HEK293 (cell line): ENCODE data around the gene ABHD4.

ENCODE experiments used
- FEZF1 ChIP-seq: fragments of 450-650 bp; formaldehyde crosslinking; IDR thresholded peaks from 2 replicates; pipeline ENCODE4 v1.5.1; 2016; ENCODE audit warnings: missing biosample characterization, missing genetic modification characterization
- GLIS1 ChIP-seq: fragments of 450-650 bp; formaldehyde crosslinking; IDR thresholded peaks from 2 replicates; pipeline ENCODE4 v1.5.1; 2016; ENCODE audit warnings: missing biosample characterization, missing genetic modification characterization
- IKZF3 ChIP-seq: fragments of 450-650 bp; IDR thresholded peaks from 2 replicates; pipeline ENCODE4 v1.5.0; 2018; ENCODE audit warnings: missing biosample characterization, mild to moderate bottlenecking, missing genetic modification characterization, moderate library complexity
- KLF7 ChIP-seq: fragments of 450-650 bp; formaldehyde crosslinking; IDR thresholded peaks from 2 replicates; pipeline ENCODE4 v1.5.1; 2016; ENCODE audit warnings: missing biosample characterization, missing genetic modification characterization, borderline replicate concordance
- PRDM10 ChIP-seq: fragments of 450-650 bp; formaldehyde crosslinking; IDR thresholded peaks from 2 replicates; pipeline ENCODE4 v1.5.1; 2016; ENCODE audit warnings: missing biosample characterization, missing genetic modification characterization
- PRDM6 ChIP-seq: fragments of 450-650 bp; formaldehyde crosslinking; IDR thresholded peaks from 2 replicates; pipeline ENCODE4 v1.5.1; 2017; ENCODE audit warnings: missing biosample characterization, missing genetic modification characterization
- WT1 ChIP-seq: fragments of 450-650 bp; formaldehyde crosslinking; IDR thresholded peaks from 2 replicates; pipeline ENCODE4 v1.5.1; 2016; ENCODE audit warnings: missing biosample characterization, missing genetic modification characterization
- ZBTB1 ChIP-seq: fragments of 450-650 bp; formaldehyde crosslinking; IDR thresholded peaks from 2 replicates; pipeline ENCODE4 v1.5.1; 2016; ENCODE audit warnings: missing biosample characterization, missing genetic modification characterization
- ZNF132 ChIP-seq: fragments of 450-650 bp; formaldehyde crosslinking; IDR thresholded peaks from 2 replicates; pipeline ENCODE4 v1.5.1; 2017; ENCODE audit warnings: missing biosample characterization, missing genetic modification characterization, borderline replicate concordance
- ZNF214 ChIP-seq: fragments of 450-650 bp; formaldehyde crosslinking; IDR thresholded peaks from 2 replicates; pipeline ENCODE4 v1.5.1; 2017; ENCODE audit warnings: missing biosample characterization, mild to moderate bottlenecking, missing genetic modification characterization, borderline replicate concordance
- ZNF335 ChIP-seq: fragments of 450-650 bp; formaldehyde crosslinking; conservative IDR thresholded peaks from 2 replicates; pipeline ENCODE4 v1.5.1; 2016; ENCODE audit warnings: missing biosample characterization, missing genetic modification characterization
- ZNF362 ChIP-seq: fragments of 450-650 bp; formaldehyde crosslinking; IDR thresholded peaks from 2 replicates; pipeline ENCODE4 v1.5.1; 2016; ENCODE audit warnings: missing biosample characterization, missing genetic modification characterization
- ZNF596 ChIP-seq: fragments of 450-650 bp; IDR thresholded peaks from 2 replicates; pipeline ENCODE4 v1.5.0; 2018; ENCODE audit warnings: missing biosample characterization, mild to moderate bottlenecking, missing genetic modification characterization, moderate library complexity
- ZNF639 ChIP-seq: fragments of 450-650 bp; formaldehyde crosslinking; IDR thresholded peaks from 2 replicates; pipeline ENCODE4 v1.5.1; 2016; ENCODE audit warnings: missing biosample characterization, missing genetic modification characterization
- ZNF654 ChIP-seq: fragments of 450-650 bp; formaldehyde crosslinking; IDR thresholded peaks from 2 replicates; pipeline ENCODE4 v1.5.1; 2016; ENCODE audit warnings: low read depth, missing biosample characterization, missing genetic modification characterization
- ZNF658 ChIP-seq: fragments of 450-650 bp; formaldehyde crosslinking; IDR thresholded peaks from 2 replicates; pipeline ENCODE4; 2016; ENCODE audit warnings: missing biosample characterization, missing genetic modification characterization
- ZNF692 ChIP-seq: fragments of 450-650 bp; formaldehyde crosslinking; IDR thresholded peaks from 2 replicates; pipeline ENCODE4 v1.5.1; 2016; ENCODE audit warnings: missing biosample characterization, missing genetic modification characterization
- ZNF704 ChIP-seq: fragments of 450-650 bp; formaldehyde crosslinking; IDR thresholded peaks from 2 replicates; pipeline ENCODE4 v1.5.1; 2016; ENCODE audit warnings: missing biosample characterization, missing genetic modification characterization
- ZNF792 ChIP-seq: fragments of 450-650 bp; formaldehyde crosslinking; IDR thresholded peaks from 2 replicates; pipeline ENCODE4 v1.5.1; 2016; ENCODE audit warnings: missing biosample characterization, missing genetic modification characterization
- ZNF843 ChIP-seq: fragments of 450-650 bp; formaldehyde crosslinking; IDR thresholded peaks from 2 replicates; pipeline ENCODE4 v1.5.1; 2016; ENCODE audit warnings: missing biosample characterization, missing genetic modification characterization
- TF ChIP-seq, protein P1 (sequence below): fragments of 450-650 bp; IDR thresholded peaks from 2 replicates; pipeline ENCODE4 v1.5.1; 2018; ENCODE audit warnings: missing biosample characterization, missing genetic modification characterization
- TF ChIP-seq, protein P2 (sequence below): fragments of 450-650 bp; formaldehyde crosslinking; IDR thresholded peaks from 2 replicates; pipeline ENCODE4 v1.5.1; 2017; ENCODE audit warnings: missing biosample characterization, mild to moderate bottlenecking, missing genetic modification characterization, moderate library complexity

Gene ABHD4

GRCh38 chr14:22653012-22653621, 55.0 kb downstream of the ABHD4 start (continued):
- TF ChIP-seq ZBTB1 (no peak), ZNF658 (tag by site-specific recombination) (no peak), ZNF692 (0 out of 2 replicates have a peak, but pooled peaks have one; percentile 20), WT1 (tag by site-specific recombination) (no peak), PRDM6 (tag by site-specific recombination) (no peak), ZNF843 (no peak), ZNF654 (tag by site-specific recombination) (peak; percentile 58), ZNF132 (tag by site-specific recombination) (no peak), ZNF639 (tag by site-specific recombination) (no peak), IKZF3 (tag by site-specific recombination) (peak; percentile 82), ZNF335 (no peak), ZNF596 (no peak), ZNF792 (no peak), PRDM10 (tag by site-specific recombination) (peak; percentile 81), KLF7 (tag by site-specific recombination) (no peak), ZNF362 (tag by site-specific recombination) (no peak), FEZF1 (tag by site-specific recombination) (no peak), ZNF214 (tag by site-specific recombination) (no peak), GLIS1 (peak; percentile 92), ZNF704 (tag by site-specific recombination) (no peak)
- TF ChIP-seq, protein P1, sequence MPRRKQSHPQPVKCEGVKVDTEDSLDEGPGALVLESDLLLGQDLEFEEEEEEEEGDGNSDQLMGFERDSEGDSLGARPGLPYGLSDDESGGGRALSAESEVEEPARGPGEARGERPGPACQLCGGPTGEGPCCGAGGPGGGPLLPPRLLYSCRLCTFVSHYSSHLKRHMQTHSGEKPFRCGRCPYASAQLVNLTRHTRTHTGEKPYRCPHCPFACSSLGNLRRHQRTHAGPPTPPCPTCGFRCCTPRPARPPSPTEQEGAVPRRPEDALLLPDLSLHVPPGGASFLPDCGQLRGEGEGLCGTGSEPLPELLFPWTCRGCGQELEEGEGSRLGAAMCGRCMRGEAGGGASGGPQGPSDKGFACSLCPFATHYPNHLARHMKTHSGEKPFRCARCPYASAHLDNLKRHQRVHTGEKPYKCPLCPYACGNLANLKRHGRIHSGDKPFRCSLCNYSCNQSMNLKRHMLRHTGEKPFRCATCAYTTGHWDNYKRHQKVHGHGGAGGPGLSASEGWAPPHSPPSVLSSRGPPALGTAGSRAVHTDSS (tag by site-specific recombination): peak; percentile 44; the same call in 1 of the 2 replicates
- TF ChIP-seq, protein P2, sequence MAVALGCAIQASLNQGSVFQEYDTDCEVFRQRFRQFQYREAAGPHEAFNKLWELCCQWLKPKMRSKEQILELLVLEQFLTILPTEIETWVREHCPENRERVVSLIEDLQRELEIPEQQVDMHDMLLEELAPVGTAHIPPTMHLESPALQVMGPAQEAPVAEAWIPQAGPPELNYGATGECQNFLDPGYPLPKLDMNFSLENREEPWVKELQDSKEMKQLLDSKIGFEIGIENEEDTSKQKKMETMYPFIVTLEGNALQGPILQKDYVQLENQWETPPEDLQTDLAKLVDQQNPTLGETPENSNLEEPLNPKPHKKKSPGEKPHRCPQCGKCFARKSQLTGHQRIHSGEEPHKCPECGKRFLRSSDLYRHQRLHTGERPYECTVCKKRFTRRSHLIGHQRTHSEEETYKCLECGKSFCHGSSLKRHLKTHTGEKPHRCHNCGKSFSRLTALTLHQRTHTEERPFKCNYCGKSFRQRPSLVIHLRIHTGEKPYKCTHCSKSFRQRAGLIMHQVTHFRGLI (tag by site-specific recombination): no peak
